ENCODE results near the gene C20orf204. TPM values are rescaled to one million over a fixed set of nuclear protein-coding genes. Genes with fewer than 3 reads are reported as not detected.

Gene C20orf204
- total and polyA plus RNA-seq, 3 donors from 2014 or later: 2.9 to 8.3 (median 4.5) TPM

GRCh38 chr20:64015635-64016034 is 20.3 kb upstream of the C20orf204 start:
- Histone ChIP-seq H3K4me1 (no peaks in the 10 kb centered on the region), H3K27me3 (no peaks in the 10 kb centered on the region), H3K27ac (no peak overlapping the region), H3K9me3 (no peaks in the 10 kb centered on the region), H3K4me3 (no peak overlapping the region), H3K36me3 (ENCODE audit: low read depth, missing control alignments) (no peaks in the 10 kb centered on the region)
- no peak for DNase-seq
- WGBS, 2 donors: 72 to 76% methylated on average over 2 of the region's 2 CpGs
- intact Hi-C loops (cut with DNase I; ENCODE audit: low total_unique reads): no loop called here
- TF ChIP-seq CTCF (IDR thresholded peaks at IDR 0.05) (no peak), POLR2A (IDR thresholded peaks at IDR 0.05) (no peak)

- TF ChIP-seq CTCF (IDR thresholded peaks at IDR 0.05): no peak
- TF ChIP-seq POLR2A (IDR thresholded peaks at IDR 0.05): no peak
- Histone ChIP-seq H3K9me3 (no peaks in the 10 kb centered on the region), H3K36me3 (ENCODE audit: low read depth, missing control alignments) (no peaks in the 10 kb centered on the region), H3K4me3 (no peak overlapping the region), H3K4me1 (no peaks in the 10 kb centered on the region), H3K27ac (no peak overlapping the region), H3K27me3 (no peaks in the 10 kb centered on the region)
- WGBS, 2 donors: 91 to 93% methylated on average over 21 to 35 of the region's 36 CpGs
- intact Hi-C loops (cut with DNase I; ENCODE audit: low total_unique reads): no loop called here
- DNase-seq: no peak
Observed at GRCh38 chr20:64021124-64021975, 14.6 kb upstream of the C20orf204 start.

- no peak overlapping the region for H3K4me3 ChIP-seq
- H3K27me3 ChIP-seq: no peaks in the 10 kb centered on the region
- H3K36me3 ChIP-seq (ENCODE audit: low read depth, missing control alignments): peaks cover 4% of the 10 kb centered on the region
- WGBS, 2 donors: 92 to 96% methylated on average over 17 of the region's 17 CpGs
- H3K9me3 ChIP-seq: no peaks in the 10 kb centered on the region
- no peak overlapping the region for H3K27ac ChIP-seq
- no peak for TF ChIP-seq POLR2A (IDR thresholded peaks at IDR 0.05)
- TF ChIP-seq CTCF (IDR thresholded peaks at IDR 0.05): no peak
- intact Hi-C loops (cut with DNase I; ENCODE audit: low total_unique reads): no loop called here
- H3K4me1 ChIP-seq: no peaks in the 10 kb centered on the region
- no peak for DNase-seq
Observed at GRCh38 chr20:64022671-64023360, 13.2 kb upstream of the C20orf204 start.

- 88 to 90% methylated on average over 11 to 15 of the region's 15 CpGs for WGBS, 2 donors
- H3K4me1 ChIP-seq: no peaks in the 10 kb centered on the region
- no peak overlapping the region for H3K27ac ChIP-seq
- no peak overlapping the region for H3K4me3 ChIP-seq
- no peak for TF ChIP-seq CTCF (IDR thresholded peaks at IDR 0.05)
- TF ChIP-seq POLR2A (IDR thresholded peaks at IDR 0.05): no peak
- H3K27me3 ChIP-seq: no peaks in the 10 kb centered on the region
- no peaks in the 10 kb centered on the region for H3K9me3 ChIP-seq
- intact Hi-C loops (cut with DNase I; ENCODE audit: low total_unique reads): no loop called here
- DNase-seq: no peak
- H3K36me3 ChIP-seq (ENCODE audit: low read depth, missing control alignments): peaks cover 4% of the 10 kb centered on the region
Observed at GRCh38 chr20:64023361-64024140, 12.4 kb upstream of the C20orf204 start.

Data from testis (tissue), 3 donors.